A673 (cell line): ENCODE data around the gene GBGT1. TPM values are rescaled to one million over a fixed set of nuclear protein-coding genes. Genes with fewer than 3 reads are reported as not detected.

Experiments
- BruUV-seq: library from RNA; stranded (reverse); fragments of 400-500 nt; replicated peaks from 2 replicates; lab custom pipeline; 2021; lab: Mats Ljungman, UMichigan
- CTCF ChIA-PET: fragments of 300-600 bp; sonication (Branson Sonifier 250); formaldehyde crosslinking; loops from one replicate; lab custom pipeline; 2022; ENCODE audit warnings: antibody characterized with exemption; lab: Charles Lee
- POLR2A ChIA-PET: fragments of 300-600 bp; sonication (Branson Sonifier 250); formaldehyde crosslinking; loops from one replicate; lab custom pipeline; 2022; ENCODE audit warnings: antibody characterized with exemption; ENCODE audit not compliant: low non-redundant PET; lab: Charles Lee
- DNase-seq: peaks from one replicate; pipeline ENCODE4 v3.0.0-alpha.2; 2015; ENCODE audit warnings: low spot score
- H3K27ac ChIP-seq: fragments of 200-600 bp; sonication (generic); 2 replicates; pipeline ENCODE4 v1.5.1; 2016; ENCODE audit warnings: mixed run types, low read depth, mild to moderate bottlenecking, mixed read lengths, antibody characterized with exemption, low read length; ENCODE audit not compliant: poor library complexity, severe bottlenecking
- H3K27me3 ChIP-seq: fragments of 200-600 bp; sonication (generic); replicated peaks from 2 replicates; pipeline ENCODE4 v1.6.1; 2017; ENCODE audit warnings: mixed run types, low read depth, mild to moderate bottlenecking, mixed read lengths, antibody characterized with exemption, low read length; ENCODE audit not compliant: insufficient read depth, poor library complexity
- H3K36me3 ChIP-seq: fragments of 200-600 bp; sonication (generic); 2 replicates; pipeline ENCODE4 v1.6.1; 2016; ENCODE audit warnings: mixed run types, mild to moderate bottlenecking, mixed read lengths, antibody characterized with exemption, low read length; ENCODE audit not compliant: insufficient read depth, poor library complexity, severe bottlenecking
- H3K4me1 ChIP-seq: fragments of 200-600 bp; sonication (generic); 2 replicates; pipeline ENCODE4 v1.6.1; 2017; ENCODE audit warnings: mixed run types, mild to moderate bottlenecking, mixed read lengths, antibody characterized with exemption, low read length; ENCODE audit not compliant: insufficient read depth, poor library complexity, severe bottlenecking
- H3K4me3 ChIP-seq: fragments of 200-600 bp; sonication (generic); 2 replicates; pipeline ENCODE4 v1.5.1; 2016; ENCODE audit warnings: low read depth, mixed run types, mild to moderate bottlenecking, mixed read lengths, low read length; ENCODE audit not compliant: poor library complexity, severe bottlenecking
- H3K9me3 ChIP-seq: fragments of 200-600 bp; sonication (generic); 2 replicates; pipeline ENCODE4 v1.6.1; 2016; ENCODE audit warnings: mixed run types, low read depth, mild to moderate bottlenecking, mixed read lengths, antibody characterized with exemption, low read length; ENCODE audit not compliant: poor library complexity, severe bottlenecking
- EZH2 ChIP-seq: fragments of 200-600 bp; sonication (generic); IDR thresholded peaks from 2 replicates; pipeline ENCODE4 v1.6.1; 2017; ENCODE audit warnings: borderline replicate concordance, low read depth, mild to moderate bottlenecking, mixed read lengths, antibody characterized with exemption, low read length; ENCODE audit not compliant: poor library complexity, severe bottlenecking
- intact Hi-C: fragments of 100-400 bp; cut with micrococcal nuclease; formaldehyde crosslinking; loops from one replicate; pipeline ENCODE4 v1.10.0; 2022; ENCODE audit not compliant: unreplicated experiment
- total RNA-seq: library from RNA; stranded (reverse); gene quantifications from 2 replicates; pipeline ENCODE4 v1.2.3, GENCODE V29; 2021
- TF ChIP-seq, protein P1 (sequence below): fragments of 300-800, 200-600 bp; sonication (generic); conservative IDR thresholded peaks from 2 replicates; pipeline ENCODE4 v1.5.1; 2017; ENCODE audit warnings: low read depth, mild to moderate bottlenecking, antibody characterized with exemption, low read length, moderate library complexity, mixed read lengths

GBGT1 gene
- total RNA-seq, 1 experiment from 2014 or later: 1.8 TPM

DNA sequence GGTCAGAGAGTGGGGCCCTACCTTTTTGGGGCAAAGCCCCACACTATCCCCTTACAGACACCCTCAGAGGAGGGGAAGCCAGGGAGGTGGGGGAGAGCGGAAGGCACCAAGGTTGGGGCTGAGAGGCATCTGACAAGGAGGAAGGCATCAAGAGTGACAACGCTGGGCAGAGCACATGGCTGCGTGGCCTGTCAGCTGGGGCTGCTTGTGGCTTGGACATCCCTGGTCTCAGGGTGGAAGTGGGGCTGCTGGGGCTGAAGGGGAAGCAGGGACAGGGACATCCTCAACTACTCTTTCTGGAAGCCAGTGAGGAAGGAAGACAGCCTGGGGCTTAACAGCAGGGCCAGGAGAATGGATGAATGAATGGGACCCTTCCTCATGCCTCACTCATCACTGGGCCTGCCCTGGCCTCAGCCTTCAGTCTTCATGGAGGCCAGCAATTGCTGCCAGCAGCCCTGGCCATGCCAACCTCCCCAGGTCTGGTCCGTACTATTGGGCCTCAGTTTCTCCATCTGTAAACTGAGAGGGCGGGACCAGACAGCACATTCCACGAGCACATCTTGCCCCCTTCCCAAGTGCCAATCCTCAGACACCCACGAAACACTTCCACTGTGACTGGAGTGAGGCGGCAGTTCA, 41.7 kb downstream of the GBGT1 start:
- Histone ChIP-seq H3K36me3 (no peaks in the 10 kb centered on the region), H3K4me1 (peaks cover 18% of the 10 kb centered on the region), H3K27me3 (no peaks in the 10 kb centered on the region), H3K4me3 (no peak overlapping the region), H3K9me3 (no peaks in the 10 kb centered on the region), H3K27ac (no peak overlapping the region)
- no TSS peak for BruUV-seq
- ChIA-PET POLR2A (no interaction called here), CTCF (no interaction called here)
- DNase-seq: no peak
- intact Hi-C loops: loop anchor here (10.0 kb wide), 1 partner anchor 943 kb away; the partner anchor contains the start of gene BRD3
- no peak for TF ChIP-seq EZH2
- TF ChIP-seq, protein P1, sequence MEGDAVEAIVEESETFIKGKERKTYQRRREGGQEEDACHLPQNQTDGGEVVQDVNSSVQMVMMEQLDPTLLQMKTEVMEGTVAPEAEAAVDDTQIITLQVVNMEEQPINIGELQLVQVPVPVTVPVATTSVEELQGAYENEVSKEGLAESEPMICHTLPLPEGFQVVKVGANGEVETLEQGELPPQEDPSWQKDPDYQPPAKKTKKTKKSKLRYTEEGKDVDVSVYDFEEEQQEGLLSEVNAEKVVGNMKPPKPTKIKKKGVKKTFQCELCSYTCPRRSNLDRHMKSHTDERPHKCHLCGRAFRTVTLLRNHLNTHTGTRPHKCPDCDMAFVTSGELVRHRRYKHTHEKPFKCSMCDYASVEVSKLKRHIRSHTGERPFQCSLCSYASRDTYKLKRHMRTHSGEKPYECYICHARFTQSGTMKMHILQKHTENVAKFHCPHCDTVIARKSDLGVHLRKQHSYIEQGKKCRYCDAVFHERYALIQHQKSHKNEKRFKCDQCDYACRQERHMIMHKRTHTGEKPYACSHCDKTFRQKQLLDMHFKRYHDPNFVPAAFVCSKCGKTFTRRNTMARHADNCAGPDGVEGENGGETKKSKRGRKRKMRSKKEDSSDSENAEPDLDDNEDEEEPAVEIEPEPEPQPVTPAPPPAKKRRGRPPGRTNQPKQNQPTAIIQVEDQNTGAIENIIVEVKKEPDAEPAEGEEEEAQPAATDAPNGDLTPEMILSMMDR: no peak

DNA sequence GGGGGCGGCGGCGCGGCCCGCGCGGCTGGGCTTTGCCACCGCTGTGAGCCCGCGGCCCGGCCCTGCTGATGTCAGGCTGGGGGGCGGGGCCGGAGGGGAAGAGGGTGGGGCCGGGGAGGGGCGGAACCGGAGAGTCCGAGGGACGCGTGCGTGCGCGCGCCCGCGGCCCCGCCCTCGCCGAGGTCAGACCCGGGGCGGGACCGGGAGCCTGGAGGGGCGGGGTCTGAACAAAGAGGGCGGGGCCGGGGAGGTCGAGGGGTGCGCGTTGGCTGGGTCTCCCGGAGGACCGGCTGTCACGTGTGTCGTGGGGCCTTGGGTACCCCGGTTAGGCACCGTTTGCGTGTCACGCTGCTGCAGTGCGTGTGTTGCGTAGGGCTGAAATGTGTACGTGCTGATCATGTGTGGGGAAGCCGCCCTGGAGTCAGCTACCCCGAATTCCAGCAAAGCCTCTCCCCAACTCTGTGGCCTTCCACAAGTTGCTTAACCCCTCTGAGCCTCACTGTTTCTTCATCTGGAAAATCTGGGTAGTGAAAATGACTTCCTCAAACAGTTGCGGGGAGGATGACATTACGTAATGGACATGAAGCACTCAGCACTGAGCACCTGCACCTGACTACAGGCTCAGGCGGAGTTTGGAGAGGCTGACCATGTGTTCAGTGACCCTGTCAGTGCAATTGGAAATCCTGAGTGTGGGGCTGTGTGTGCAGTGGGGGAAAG, 42.4 kb downstream of the GBGT1 start, which contains the start of gene RALGDS:
Gene RALGDS, minus strand, starts transcription at position 43 of the 717 bp plus-strand sequence. CDS start 86 bp downstream, outside the sequence.
- Histone ChIP-seq H3K4me3 (peak within 1 kb of the TSS; percentile 65), H3K27me3 (no peaks in the 10 kb centered on the region), H3K27ac (peak within 1 kb of the TSS; percentile 80), H3K9me3 (no peaks in the 10 kb centered on the region), H3K36me3 (no peaks in the 10 kb centered on the region), H3K4me1 (peaks cover 18% of the 10 kb centered on the region)
- no TSS peak for BruUV-seq
- ChIA-PET POLR2A (no interaction called here), CTCF (no interaction called here)
- TF ChIP-seq, protein P1: no peak
- TF ChIP-seq EZH2: no peak
- intact Hi-C loops: loop anchor here (10.0 kb wide), 1 partner anchor 943 kb away; the partner anchor contains the start of gene BRD3
- peak; percentile 91 for DNase-seq

DNA sequence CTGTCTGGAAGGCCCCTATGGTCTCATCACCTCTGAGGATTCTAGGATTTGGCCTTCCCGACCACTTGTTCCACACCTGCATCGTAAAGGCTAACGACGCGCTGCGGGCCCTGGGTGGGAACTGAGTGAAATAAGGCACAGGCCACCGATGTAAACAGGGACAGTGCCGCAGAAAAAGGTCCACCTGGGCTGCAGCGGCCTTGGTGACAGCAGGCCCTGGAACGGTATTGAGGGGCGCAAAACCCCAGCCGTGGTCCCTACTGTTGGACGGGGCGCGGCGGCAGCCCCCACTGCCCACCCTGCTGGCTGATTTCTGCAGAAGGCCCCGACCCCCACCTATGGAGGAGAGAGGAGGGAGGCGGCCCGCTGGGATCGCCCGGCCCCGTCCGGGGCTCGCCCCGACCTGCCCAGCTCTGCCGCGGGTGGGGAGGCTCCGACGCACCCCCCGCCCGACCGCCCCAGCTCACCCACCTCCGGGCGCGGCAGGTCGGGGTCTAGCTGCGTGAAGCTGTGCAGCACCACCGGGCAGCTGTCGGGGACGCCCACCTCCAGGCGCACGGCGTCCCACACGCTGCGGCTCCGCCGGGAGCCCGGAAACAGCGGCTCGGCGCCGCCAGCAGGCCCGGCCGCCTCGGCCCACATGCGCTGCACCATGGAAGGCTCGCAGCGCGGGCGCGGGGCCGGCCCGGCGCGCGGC, 43.1 kb downstream of the GBGT1 start:
- DNase-seq: peak; percentile 21
- Histone ChIP-seq H3K4me1 (peaks cover 24% of the 10 kb centered on the region), H3K9me3 (no peaks in the 10 kb centered on the region), H3K27ac (peak overlapping the region; percentile 80), H3K36me3 (no peaks in the 10 kb centered on the region), H3K4me3 (peak overlapping the region; percentile 65), H3K27me3 (no peaks in the 10 kb centered on the region)
- POLR2A ChIA-PET: no interaction called here
- no TSS peak for BruUV-seq
- TF ChIP-seq, protein P1: no peak
- TF ChIP-seq EZH2: no peak
- CTCF ChIA-PET: no interaction called here
- intact Hi-C loops: loop anchor here (10.0 kb wide), 1 partner anchor 944 kb away; the partner anchor contains the start of gene BRD3
